Mesenchymal stem cell (in vitro differentiated cells and primary cell): ENCODE measurements around the gene PRKCA.

Source experiments
- DNase-seq: peaks from one replicate; pipeline ENCODE4 v3.0.0-alpha.2; 2013
- H2AFZ ChIP-seq: one replicate; pipeline ENCODE4 v1.6.1; 2013; ENCODE audit warnings: low read depth, mild to moderate bottlenecking, control low read depth, inconsistent platforms, low read length, moderate library complexity
- H2AK5ac ChIP-seq: 2 replicates; pipeline ENCODE4 v1.6.1; 2013; ENCODE audit warnings: low read length, moderate library complexity, mild to moderate bottlenecking, inconsistent platforms; ENCODE audit not compliant: severe bottlenecking
- H2BK120ac ChIP-seq: one replicate; pipeline ENCODE4 v1.6.1; 2013; ENCODE audit warnings: low read depth, mild to moderate bottlenecking, inconsistent platforms, low read length, moderate library complexity
- H2BK12ac ChIP-seq, 2 experiments: one replicate each; pipeline ENCODE4 v1.6.1; 2013; ENCODE audit warnings: inconsistent platforms in 2 of 2, low read length in 2 of 2, mild to moderate bottlenecking in 2 of 2, moderate library complexity in 2 of 2, control low read depth in 1 of 2
- H2BK15ac ChIP-seq: one replicate; pipeline ENCODE4 v1.6.1; 2013; ENCODE audit warnings: mild to moderate bottlenecking, low read depth, inconsistent platforms; ENCODE audit not compliant: poor library complexity, severe bottlenecking
- H2BK5ac ChIP-seq: 2 replicates; pipeline ENCODE4 v1.6.1; 2013; ENCODE audit warnings: low read depth, mild to moderate bottlenecking, low read length, control low read depth, inconsistent platforms; ENCODE audit not compliant: poor library complexity, severe bottlenecking
- H3K14ac ChIP-seq, 2 experiments: one replicate each; pipeline ENCODE4 v1.6.1; 2013; ENCODE audit warnings: inconsistent platforms in 2 of 2, low read length in 2 of 2, control low read depth in 1 of 2, mild to moderate bottlenecking in 1 of 2, moderate library complexity in 1 of 2
- H3K18ac ChIP-seq, 2 experiments: one replicate each; pipeline ENCODE4 v1.6.1; 2013; ENCODE audit warnings: inconsistent platforms in 2 of 2, low read length in 2 of 2, control low read depth in 1 of 2, low read depth in 1 of 2, mild to moderate bottlenecking in 1 of 2
- H3K23ac ChIP-seq, 2 experiments: one replicate each; pipeline ENCODE4 v1.6.1; 2013; ENCODE audit warnings: inconsistent platforms in 2 of 2, low read length in 2 of 2, mild to moderate bottlenecking in 2 of 2, moderate library complexity in 2 of 2, control low read depth in 1 of 2
- H3K27ac ChIP-seq: 2 replicates; pipeline ENCODE4 v1.5.1; 2013; ENCODE audit warnings: mild to moderate bottlenecking, moderate library complexity, low read length, control low read depth, inconsistent platforms; ENCODE audit not compliant: poor library complexity, severe bottlenecking
- H3K27me3 ChIP-seq, 2 experiments: 2 replicates each; pipeline versions ENCODE4 v1.6.1 to v1.7.0; 2013; ENCODE audit warnings: low read length in 2 of 2, mild to moderate bottlenecking in 2 of 2, moderate library complexity in 2 of 2, control low read depth in 1 of 2, inconsistent platforms in 1 of 2; ENCODE audit not compliant: control insufficient read depth in 1 of 2, insufficient read depth in 1 of 2
- H3K36me3 ChIP-seq, 2 experiments: 2 replicates each; pipeline versions ENCODE4 v1.6.1 to v1.7.0; 2013; ENCODE audit warnings: low read length in 2 of 2, control low read depth in 1 of 2, inconsistent platforms in 1 of 2, low read depth in 1 of 2, mild to moderate bottlenecking in 1 of 2; ENCODE audit not compliant: insufficient read depth in 2 of 2, control insufficient read depth in 1 of 2
- H3K4ac ChIP-seq, 2 experiments: one replicate each; pipeline ENCODE4 v1.6.1; 2013; ENCODE audit warnings: inconsistent platforms in 2 of 2, low read length in 2 of 2, mild to moderate bottlenecking in 2 of 2, moderate library complexity in 2 of 2, control low read depth in 1 of 2, low read depth in 1 of 2
- H3K4me1 ChIP-seq: 2 replicates; pipeline ENCODE4 v1.6.1; 2013; ENCODE audit warnings: low read depth, low read length, control low read depth; ENCODE audit not compliant: control insufficient read depth, insufficient read depth
- H3K4me2 ChIP-seq: 2 replicates; pipeline ENCODE4 v1.6.1; 2013; ENCODE audit warnings: low read length, mild to moderate bottlenecking, inconsistent platforms; ENCODE audit not compliant: poor library complexity, severe bottlenecking
- H3K4me3 ChIP-seq, 2 experiments: 2 replicates each; pipeline versions ENCODE4 v1.5.1 to v1.7.0; 2013; ENCODE audit warnings: low read length in 2 of 2, mild to moderate bottlenecking in 2 of 2, control low read depth in 1 of 2, low read depth in 1 of 2; ENCODE audit not compliant: insufficient read depth in 1 of 2
- H3K79me1 ChIP-seq: replicated peaks from 2 replicates; pipeline ENCODE4 v1.6.1; 2013; ENCODE audit warnings: mild to moderate bottlenecking, control low read depth, low read length, inconsistent platforms; ENCODE audit not compliant: poor library complexity, severe bottlenecking
- H3K9ac ChIP-seq: 2 replicates; pipeline ENCODE4 v1.7.0; 2013; ENCODE audit warnings: mild to moderate bottlenecking, low read length, moderate library complexity
- H3K9me3 ChIP-seq: 2 replicates; pipeline ENCODE4 v1.7.0; 2013; ENCODE audit warnings: mild to moderate bottlenecking, low read length; ENCODE audit not compliant: control insufficient read depth
- H4K8ac ChIP-seq: one replicate; pipeline ENCODE4 v1.6.1; 2013; ENCODE audit warnings: inconsistent platforms, mild to moderate bottlenecking, low read length, moderate library complexity
- H4K91ac ChIP-seq: one replicate; pipeline ENCODE4 v1.6.1; 2013; ENCODE audit warnings: mild to moderate bottlenecking, low read length, inconsistent platforms
- WGBS: methylation state at CpG from one replicate; pipeline ENCODE4 v1.1.7; 2013; ENCODE audit warnings: mixed read lengths; 5-methylcytosine and 5-hydroxymethylcytosine counted together

The PRKCA gene

GRCh38 chr17:66850692-66851091 is 548.3 kb downstream of the PRKCA start:
- Histone ChIP-seq H3K4me1 (no peaks in the 10 kb centered on the region), H3K4ac (no peak overlapping the region), H3K4me2 (no peak overlapping the region), H3K9ac (no peak overlapping the region), H3K23ac (no peak overlapping the region), H3K79me1 (no peaks in the 10 kb centered on the region), H2BK12ac (no peak overlapping the region), H4K8ac (no peak overlapping the region), H3K18ac (no peak overlapping the region), H3K9me3 (peaks cover 9% of the 10 kb centered on the region), H2BK5ac (no peak overlapping the region), H2BK15ac (no peak overlapping the region), H2AFZ (no peak overlapping the region), H3K27me3 (peaks cover 19 to 28% of the 10 kb centered on the region in 2 experiments), H2AK5ac (no peak overlapping the region), H3K36me3 (no peaks in the 10 kb centered on the region), H3K27ac (no peak overlapping the region), H3K14ac (no peak overlapping the region), H4K91ac (no peak overlapping the region), H3K4me3 (no peak overlapping the region), H2BK120ac (no peak overlapping the region)
- 54% methylated on average over 2 of the region's 3 CpGs for WGBS
- DNase-seq: no peak

GRCh38 chr17:66855204-66855603 is 552.8 kb downstream of the PRKCA start:
- no peaks in the 10 kb centered on the region for H3K4me1 ChIP-seq
- no peak overlapping the region for H3K4me2 ChIP-seq
- no peaks in the 10 kb centered on the region for H3K36me3 ChIP-seq
- no peak overlapping the region for H2BK5ac ChIP-seq
- H2AFZ ChIP-seq: no peak overlapping the region
- no peak overlapping the region for H3K23ac ChIP-seq
- H3K4ac ChIP-seq: no peak overlapping the region
- no peak overlapping the region for H2BK15ac ChIP-seq
- no peaks in the 10 kb centered on the region for H3K79me1 ChIP-seq
- no peak overlapping the region for H3K14ac ChIP-seq
- H2AK5ac ChIP-seq: no peak overlapping the region
- H3K27ac ChIP-seq: no peak overlapping the region
- no peak overlapping the region for H3K18ac ChIP-seq
- H2BK12ac ChIP-seq: no peak overlapping the region
- no peak overlapping the region for H4K8ac ChIP-seq
- H3K9ac ChIP-seq: no peak overlapping the region
- no peak overlapping the region for H2BK120ac ChIP-seq
- H3K4me3 ChIP-seq: no peak overlapping the region
- H3K27me3 ChIP-seq: peaks cover 15 to 38% of the 10 kb centered on the region in 2 experiments
- DNase-seq: no peak
- H4K91ac ChIP-seq: no peak overlapping the region
- 71% methylated on average over 10 of the region's 10 CpGs for WGBS
- peaks cover 3% of the 10 kb centered on the region for H3K9me3 ChIP-seq

- Histone ChIP-seq H3K4me1 (no peaks in the 10 kb centered on the region), H3K79me1 (no peaks in the 10 kb centered on the region), H2AFZ (no peak overlapping the region), H3K4me2 (no peak overlapping the region), H4K91ac (no peak overlapping the region), H4K8ac (no peak overlapping the region), H3K9me3 (peaks cover 3% of the 10 kb centered on the region), H3K4me3 (no peak overlapping the region), H2AK5ac (no peak overlapping the region), H3K23ac (no peak overlapping the region), H3K9ac (no peak overlapping the region), H2BK12ac (no peak overlapping the region), H3K27ac (no peak overlapping the region), H3K4ac (no peak overlapping the region), H2BK15ac (no peak overlapping the region), H2BK5ac (no peak overlapping the region), H3K14ac (no peak overlapping the region), H3K18ac (no peak overlapping the region), H3K36me3 (no peaks in the 10 kb centered on the region), H2BK120ac (no peak overlapping the region), H3K27me3 (peaks cover 27% of the 10 kb centered on the region in 2 experiments)
- no peak for DNase-seq
- 77% methylated on average over 12 of the region's 12 CpGs for WGBS
Measured at GRCh38 chr17:66858226-66859083, 556.0 kb downstream of the PRKCA start.

GRCh38 chr17:66859353-66859752 is 556.9 kb downstream of the PRKCA start:
- H3K36me3 ChIP-seq: no peaks in the 10 kb centered on the region
- no peak overlapping the region for H4K91ac ChIP-seq
- no peak overlapping the region for H3K23ac ChIP-seq
- H2AK5ac ChIP-seq: no peak overlapping the region
- no peak overlapping the region for H3K4ac ChIP-seq
- no peaks in the 10 kb centered on the region for H3K79me1 ChIP-seq
- H2BK120ac ChIP-seq: no peak overlapping the region
- H2AFZ ChIP-seq: no peak overlapping the region
- no peak overlapping the region for H3K14ac ChIP-seq
- H2BK12ac ChIP-seq: no peak overlapping the region
- no peak overlapping the region for H3K9ac ChIP-seq
- H4K8ac ChIP-seq: no peak overlapping the region
- no peak overlapping the region for H2BK15ac ChIP-seq
- no peak overlapping the region for H3K18ac ChIP-seq
- WGBS: 89% methylated on average over 8 of the region's 8 CpGs
- no peaks in the 10 kb centered on the region for H3K4me1 ChIP-seq
- no peak for DNase-seq
- peaks cover 6% of the 10 kb centered on the region for H3K9me3 ChIP-seq
- no peak overlapping the region for H3K4me3 ChIP-seq
- H2BK5ac ChIP-seq: no peak overlapping the region
- H3K27me3 ChIP-seq: peaks cover 27 to 32% of the 10 kb centered on the region in 2 experiments
- H3K27ac ChIP-seq: no peak overlapping the region
- H3K4me2 ChIP-seq: no peak overlapping the region
